Measurements from ENCODE around the gene CLIC5.
A peak's percentile ranks its signal among the peaks of the same experiment; 100 is the strongest.

CLIC5 gene

DNA sequence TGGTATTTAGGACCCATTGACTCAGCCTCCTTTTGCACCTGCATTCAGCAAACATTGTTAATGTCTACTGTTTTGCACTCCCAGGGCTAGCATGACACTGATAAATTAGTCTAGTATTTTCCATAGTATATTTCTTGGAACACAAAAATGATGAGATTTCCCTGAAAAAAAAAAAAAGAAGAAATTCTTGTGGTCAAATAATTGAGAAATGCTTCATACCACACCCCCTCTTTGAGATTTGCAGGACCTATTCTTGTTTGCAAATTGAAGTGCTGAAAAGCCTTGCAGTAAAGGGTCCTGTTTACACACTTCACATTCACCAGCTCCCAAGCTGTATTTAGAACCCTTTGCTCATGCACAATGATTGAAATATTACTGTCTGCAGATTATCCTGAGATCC, 36.3 kb upstream of the CLIC5 start:
- Histone ChIP-seq H3K36me3 (ENCODE audit: control insufficient read depth in 1 of 2, insufficient read depth in 2 of 2, low read length in 2 of 2) (no peaks in the 10 kb centered on the region), H3K4me3 (ENCODE audit: low read depth in 1 of 2, low read length in 2 of 2) (no peak overlapping the region), H3K9me3 (ENCODE audit: control insufficient read depth in 1 of 2, low read length in 2 of 2) (no peaks in the 10 kb centered on the region), H3K27ac (ENCODE audit: low read length) (no peak overlapping the region), H3K4me1 (ENCODE audit: control insufficient read depth in 1 of 2, insufficient read depth in 2 of 2, low read length in 2 of 2) (no peaks in the 10 kb centered on the region), H3K27me3 (ENCODE audit: low read depth, low read length) (no peaks in the 10 kb centered on the region)

DNA sequence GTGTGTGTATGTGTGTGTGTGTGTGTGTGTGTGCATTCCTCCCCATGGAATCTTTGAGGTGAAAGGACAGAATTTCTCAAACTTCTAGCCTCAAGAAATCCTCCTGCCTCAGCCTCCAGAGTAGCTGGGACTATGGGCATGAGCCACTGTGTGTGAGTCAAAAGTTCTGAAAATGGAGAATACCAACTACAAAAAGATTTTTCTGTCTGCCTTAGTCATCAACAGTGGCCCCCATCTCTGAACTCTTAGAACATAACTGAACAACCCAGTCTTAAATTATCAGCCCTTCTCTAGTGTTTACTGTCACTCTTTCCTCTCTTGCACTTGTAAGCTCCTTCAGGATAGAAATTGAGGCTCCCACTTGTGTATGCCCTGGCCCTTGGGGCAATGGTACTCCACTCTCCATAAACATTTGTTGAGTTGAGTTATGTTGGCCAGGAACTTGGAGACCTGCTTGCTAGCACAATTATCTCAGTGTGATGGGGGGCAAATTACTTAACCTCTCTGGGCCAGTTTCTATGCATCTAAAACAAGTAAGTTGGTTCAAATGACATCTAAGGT, 35.3 kb upstream of the CLIC5 start:
- Histone ChIP-seq H3K4me3 (ENCODE audit: low read depth in 1 of 2, low read length in 2 of 2) (no peak overlapping the region), H3K36me3 (ENCODE audit: control insufficient read depth in 1 of 2, insufficient read depth in 2 of 2, low read length in 2 of 2) (no peaks in the 10 kb centered on the region), H3K27me3 (ENCODE audit: low read depth, low read length) (no peaks in the 10 kb centered on the region), H3K9me3 (ENCODE audit: control insufficient read depth in 1 of 2, low read length in 2 of 2) (no peaks in the 10 kb centered on the region), H3K27ac (ENCODE audit: low read length) (no peak overlapping the region), H3K4me1 (ENCODE audit: control insufficient read depth in 1 of 2, insufficient read depth in 2 of 2, low read length in 2 of 2) (no peaks in the 10 kb centered on the region)

DNA sequence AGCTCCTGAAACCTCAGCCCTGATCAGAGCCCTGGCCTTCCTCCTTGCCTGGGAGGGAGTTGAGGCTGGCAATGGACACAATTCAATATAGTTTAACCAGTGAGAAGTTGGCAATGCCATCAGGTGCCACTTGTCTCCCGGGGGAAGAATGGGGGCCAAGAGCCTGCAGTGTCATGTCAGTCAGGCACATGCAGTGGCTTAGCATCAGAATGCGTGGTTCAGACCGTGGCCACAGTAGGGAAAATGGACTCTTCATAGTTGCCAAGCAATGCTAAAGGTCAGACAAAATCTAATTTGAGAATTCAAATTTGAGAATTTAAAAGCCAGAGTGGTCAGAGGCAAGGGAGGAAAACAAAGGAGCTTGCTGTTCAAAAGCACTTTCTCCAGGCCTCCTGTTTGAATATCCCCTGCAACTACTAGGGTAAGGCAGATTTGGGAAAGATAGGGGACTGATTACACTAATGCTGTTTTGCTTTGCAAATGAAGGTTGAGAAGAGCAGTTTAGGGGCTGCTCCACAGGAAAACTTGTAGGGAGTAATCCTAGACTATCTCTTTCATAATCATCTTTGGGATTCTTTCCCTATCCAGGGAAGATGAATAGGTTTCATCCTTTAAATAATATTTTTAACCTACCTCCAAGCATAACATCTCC, 33.1 kb upstream of the CLIC5 start:
- Histone ChIP-seq H3K36me3 (ENCODE audit: control insufficient read depth in 1 of 2, insufficient read depth in 2 of 2, low read length in 2 of 2) (no peaks in the 10 kb centered on the region), H3K27ac (ENCODE audit: low read length) (no peak overlapping the region), H3K9me3 (ENCODE audit: control insufficient read depth in 1 of 2, low read length in 2 of 2) (no peaks in the 10 kb centered on the region), H3K27me3 (ENCODE audit: low read depth, low read length) (no peaks in the 10 kb centered on the region), H3K4me3 (ENCODE audit: low read depth in 1 of 2, low read length in 2 of 2) (no peak overlapping the region), H3K4me1 (ENCODE audit: control insufficient read depth in 1 of 2, insufficient read depth in 2 of 2, low read length in 2 of 2) (no peaks in the 10 kb centered on the region)

DNA sequence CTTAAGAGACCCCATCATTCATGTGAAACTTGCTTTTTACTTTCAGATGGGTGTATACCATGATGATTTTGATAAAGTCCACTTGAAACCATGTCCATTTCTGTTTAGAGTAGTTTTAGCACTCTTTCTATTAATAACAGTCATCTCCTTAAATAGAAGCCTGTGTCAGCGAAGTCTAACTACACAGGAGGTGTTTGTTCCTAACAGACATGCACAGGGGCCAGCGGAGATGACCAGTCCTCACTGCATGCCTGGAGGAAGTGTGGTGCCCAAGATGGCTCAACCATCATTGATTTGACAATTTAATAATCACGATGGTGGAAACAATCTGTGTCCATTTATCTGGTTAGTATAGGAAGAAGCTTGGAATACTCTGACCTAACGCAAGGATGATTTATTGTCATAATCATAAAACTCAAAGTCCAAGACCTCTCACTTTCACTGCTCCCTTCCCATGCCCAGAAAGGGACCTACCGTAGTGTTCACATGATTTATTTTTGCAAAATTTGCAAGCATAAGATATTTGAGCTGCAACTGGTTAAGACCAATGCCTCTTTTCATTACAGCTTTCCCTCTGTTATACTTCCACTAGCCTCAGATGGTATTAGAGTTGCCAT, 31.0 kb upstream of the CLIC5 start:
- H3K36me3 ChIP-seq (ENCODE audit: control insufficient read depth in 1 of 2, insufficient read depth in 2 of 2, low read length in 2 of 2), result no peaks in the 10 kb centered on the region
- no peaks in the 10 kb centered on the region for H3K4me1 ChIP-seq (ENCODE audit: control insufficient read depth in 1 of 2, insufficient read depth in 2 of 2, low read length in 2 of 2)
- H3K27ac ChIP-seq (ENCODE audit: low read length), result no peak overlapping the region
- H3K9me3 ChIP-seq (ENCODE audit: control insufficient read depth in 1 of 2, low read length in 2 of 2), result no peaks in the 10 kb centered on the region
- no peak overlapping the region for H3K4me3 ChIP-seq (ENCODE audit: low read depth in 1 of 2, low read length in 2 of 2)
- no peaks in the 10 kb centered on the region for H3K27me3 ChIP-seq (ENCODE audit: low read depth, low read length)

DNA sequence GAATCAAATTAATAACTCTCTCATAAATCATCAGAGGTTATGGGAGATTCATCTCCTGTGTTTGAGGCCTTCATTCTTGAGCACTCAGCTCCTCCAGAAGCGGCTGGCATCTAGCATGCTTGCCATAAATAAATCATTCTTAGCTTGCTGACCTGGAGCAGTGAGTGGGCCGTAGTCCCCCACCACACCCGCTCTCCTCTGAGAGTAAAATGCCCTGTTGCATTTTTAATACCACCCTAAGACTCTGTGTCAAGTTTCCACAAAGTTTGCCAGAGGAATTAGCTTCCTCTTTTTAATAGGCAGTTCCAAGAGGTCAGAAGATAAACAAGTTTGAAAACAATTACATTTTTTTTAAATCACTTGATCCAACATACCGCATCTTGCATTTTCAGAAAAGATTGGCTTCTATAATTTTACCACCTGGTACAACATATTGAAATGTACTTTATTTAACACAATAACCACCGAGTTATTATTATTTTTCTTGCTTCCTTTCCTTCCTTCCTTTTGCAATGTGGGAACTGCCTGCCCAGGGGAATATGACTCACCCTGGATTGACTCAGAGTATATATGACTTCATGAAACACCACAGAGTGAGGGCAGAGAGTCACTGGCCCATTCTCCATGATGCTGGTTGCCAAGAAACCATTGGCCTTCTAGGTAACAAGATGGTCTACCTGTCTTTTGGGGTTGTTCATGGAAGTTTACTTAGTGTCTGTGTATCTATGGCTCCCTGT, 29.4 kb upstream of the CLIC5 start:
- H3K4me1 ChIP-seq (ENCODE audit: control insufficient read depth in 1 of 2, insufficient read depth in 2 of 2, low read length in 2 of 2), result no peaks in the 10 kb centered on the region
- H3K27ac ChIP-seq (ENCODE audit: low read length), result peak overlapping the region; percentile 35
- no peak overlapping the region for H3K4me3 ChIP-seq (ENCODE audit: low read depth in 1 of 2, low read length in 2 of 2)
- no peaks in the 10 kb centered on the region for H3K9me3 ChIP-seq (ENCODE audit: control insufficient read depth in 1 of 2, low read length in 2 of 2)
- H3K36me3 ChIP-seq (ENCODE audit: control insufficient read depth in 1 of 2, insufficient read depth in 2 of 2, low read length in 2 of 2), result no peaks in the 10 kb centered on the region
- no peaks in the 10 kb centered on the region for H3K27me3 ChIP-seq (ENCODE audit: low read depth, low read length)

DNA sequence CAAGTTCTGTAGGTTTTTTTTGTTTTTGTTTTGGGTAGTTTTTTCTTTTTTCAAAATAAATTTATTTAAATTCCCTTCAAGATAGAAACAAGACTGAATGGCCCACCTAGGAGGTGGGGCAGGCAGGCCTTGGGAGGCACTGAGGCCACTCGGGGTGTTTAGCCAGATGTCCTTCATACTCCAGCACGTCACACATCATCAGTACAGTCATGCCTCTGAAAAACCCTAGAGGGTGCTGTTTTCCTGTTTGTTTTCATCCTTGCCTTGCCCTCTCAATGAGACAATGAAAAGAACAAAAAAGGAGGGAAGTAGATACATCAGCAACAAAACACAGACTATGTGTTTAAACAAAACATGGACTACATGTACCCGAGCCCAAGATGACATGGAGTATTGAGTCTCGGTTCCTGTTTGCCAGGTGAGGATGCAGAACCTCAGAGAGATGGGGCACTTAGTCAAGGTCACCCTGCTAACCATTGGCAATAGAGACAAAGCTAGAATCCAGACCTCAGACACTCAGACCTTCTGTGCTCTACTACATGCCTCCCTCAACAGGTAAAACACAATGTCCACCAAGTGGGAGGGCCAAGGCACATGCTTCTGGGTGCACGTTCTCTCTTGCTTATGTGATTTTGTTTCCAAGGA, 26.8 kb upstream of the CLIC5 start:
- no peak overlapping the region for H3K27ac ChIP-seq (ENCODE audit: low read length)

DNA sequence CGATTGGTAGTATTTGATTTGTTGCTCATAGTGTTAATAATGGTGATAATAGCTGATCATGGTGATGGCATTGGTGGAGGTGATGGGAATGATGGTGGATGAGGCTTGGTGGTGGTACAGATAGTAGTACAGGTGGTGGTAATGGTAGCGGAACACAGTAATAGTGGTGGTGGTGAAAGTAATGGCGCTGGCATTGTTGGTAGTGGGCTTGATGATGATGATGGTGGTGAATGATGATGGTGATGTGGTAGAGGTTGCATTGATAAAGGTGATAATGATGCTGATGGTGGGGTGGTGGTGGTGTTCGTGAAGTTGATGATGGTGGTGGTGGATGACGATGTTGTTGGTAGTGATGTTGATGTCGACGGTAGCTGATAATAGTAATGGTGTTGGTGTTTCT, 24.6 kb upstream of the CLIC5 start:
- Histone ChIP-seq H3K4me3 (ENCODE audit: low read depth in 1 of 2, low read length in 2 of 2) (no peak overlapping the region), H3K27ac (ENCODE audit: low read length) (no peak overlapping the region), H3K4me1 (ENCODE audit: control insufficient read depth in 1 of 2, insufficient read depth in 2 of 2, low read length in 2 of 2) (no peaks in the 10 kb centered on the region), H3K9me3 (ENCODE audit: control insufficient read depth in 1 of 2, low read length in 2 of 2) (no peaks in the 10 kb centered on the region), H3K27me3 (ENCODE audit: low read depth, low read length) (no peaks in the 10 kb centered on the region), H3K36me3 (ENCODE audit: control insufficient read depth in 1 of 2, insufficient read depth in 2 of 2, low read length in 2 of 2) (no peaks in the 10 kb centered on the region)

More for the DNA sequence above, 26.8 kb upstream of the CLIC5 start:
- H3K9me3 ChIP-seq (ENCODE audit: control insufficient read depth in 1 of 2, low read length in 2 of 2), result no peaks in the 10 kb centered on the region
- H3K4me3 ChIP-seq (ENCODE audit: low read depth in 1 of 2, low read length in 2 of 2), result no peak overlapping the region
- H3K4me1 ChIP-seq (ENCODE audit: control insufficient read depth in 1 of 2, insufficient read depth in 2 of 2, low read length in 2 of 2), result no peaks in the 10 kb centered on the region
- no peaks in the 10 kb centered on the region for H3K27me3 ChIP-seq (ENCODE audit: low read depth, low read length)
- no peaks in the 10 kb centered on the region for H3K36me3 ChIP-seq (ENCODE audit: control insufficient read depth in 1 of 2, insufficient read depth in 2 of 2, low read length in 2 of 2)

DNA sequence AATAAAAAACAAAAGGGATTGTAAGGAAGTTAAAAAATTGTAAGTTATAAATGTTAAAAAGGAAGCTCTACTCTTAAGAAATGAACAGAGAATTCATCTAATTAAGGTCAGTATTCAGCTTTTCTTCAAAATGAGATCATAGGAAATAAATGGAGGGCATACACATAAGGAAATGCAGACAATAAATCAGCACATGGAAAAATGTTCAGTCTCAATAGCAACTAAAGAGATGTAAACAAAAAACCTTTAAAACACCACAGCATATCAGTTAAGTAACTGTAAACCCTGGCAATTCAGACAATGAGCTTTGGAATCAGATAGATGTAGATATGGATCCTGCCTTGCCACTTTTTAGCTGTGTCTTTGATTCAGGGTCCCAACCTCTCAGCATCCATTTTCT, 24.0 kb upstream of the CLIC5 start:
- H3K27ac ChIP-seq (ENCODE audit: low read length), result no peak overlapping the region
- no peaks in the 10 kb centered on the region for H3K4me1 ChIP-seq (ENCODE audit: control insufficient read depth in 1 of 2, insufficient read depth in 2 of 2, low read length in 2 of 2)
- no peaks in the 10 kb centered on the region for H3K36me3 ChIP-seq (ENCODE audit: control insufficient read depth in 1 of 2, insufficient read depth in 2 of 2, low read length in 2 of 2)
- H3K9me3 ChIP-seq (ENCODE audit: control insufficient read depth in 1 of 2, low read length in 2 of 2), result no peaks in the 10 kb centered on the region
- no peaks in the 10 kb centered on the region for H3K27me3 ChIP-seq (ENCODE audit: low read depth, low read length)
- no peak overlapping the region for H3K4me3 ChIP-seq (ENCODE audit: low read depth in 1 of 2, low read length in 2 of 2)

DNA sequence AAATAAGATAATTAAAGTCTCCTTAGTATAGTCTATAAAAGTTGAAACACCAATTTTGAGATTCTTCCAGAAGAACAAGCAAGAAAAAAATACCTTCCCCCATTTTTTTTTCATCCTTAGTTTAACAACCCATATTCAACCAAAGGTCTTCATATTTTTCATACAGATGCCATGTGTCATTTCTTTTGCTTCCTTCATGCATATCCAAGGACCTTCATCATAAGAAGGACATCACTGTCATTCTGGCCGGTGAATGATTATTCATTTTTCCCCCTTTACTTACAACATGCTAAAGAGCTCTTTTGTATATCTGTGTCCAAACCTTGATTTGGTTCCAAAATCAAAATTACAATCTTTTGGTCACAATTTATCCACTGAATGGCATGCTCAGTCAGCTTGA, 21.3 kb upstream of the CLIC5 start:
- Histone ChIP-seq H3K4me1 (ENCODE audit: control insufficient read depth in 1 of 2, insufficient read depth in 2 of 2, low read length in 2 of 2) (no peaks in the 10 kb centered on the region), H3K36me3 (ENCODE audit: control insufficient read depth in 1 of 2, insufficient read depth in 2 of 2, low read length in 2 of 2) (no peaks in the 10 kb centered on the region), H3K4me3 (ENCODE audit: low read depth in 1 of 2, low read length in 2 of 2) (no peak overlapping the region), H3K27ac (ENCODE audit: low read length) (no peak overlapping the region), H3K9me3 (ENCODE audit: control insufficient read depth in 1 of 2, low read length in 2 of 2) (no peaks in the 10 kb centered on the region), H3K27me3 (ENCODE audit: low read depth, low read length) (no peaks in the 10 kb centered on the region)

DNA sequence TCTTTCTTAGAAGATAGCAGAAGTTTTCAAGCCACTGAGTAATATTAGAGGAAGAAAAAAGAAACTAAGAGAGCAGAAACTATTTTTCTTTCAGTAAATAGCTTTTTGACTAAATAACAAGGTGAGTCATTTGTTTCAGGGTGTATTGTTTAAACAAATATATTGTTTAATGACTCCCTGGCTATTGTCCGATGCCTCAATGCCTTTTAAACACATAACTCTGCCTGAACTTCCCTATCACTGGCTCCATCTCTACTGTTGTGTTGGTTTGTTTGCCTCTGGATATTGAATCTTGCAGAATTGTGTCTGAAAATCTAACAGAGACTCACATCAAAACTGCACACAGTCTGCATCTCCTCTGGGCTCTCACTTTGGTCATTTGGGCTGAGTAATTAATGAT, 19.6 kb upstream of the CLIC5 start:
- Histone ChIP-seq H3K4me1 (ENCODE audit: control insufficient read depth in 1 of 2, insufficient read depth in 2 of 2, low read length in 2 of 2) (no peaks in the 10 kb centered on the region), H3K4me3 (ENCODE audit: low read depth in 1 of 2, low read length in 2 of 2) (no peak overlapping the region), H3K27me3 (ENCODE audit: low read depth, low read length) (no peaks in the 10 kb centered on the region), H3K27ac (ENCODE audit: low read length) (no peak overlapping the region), H3K9me3 (ENCODE audit: control insufficient read depth in 1 of 2, low read length in 2 of 2) (no peaks in the 10 kb centered on the region), H3K36me3 (ENCODE audit: control insufficient read depth in 1 of 2, insufficient read depth in 2 of 2, low read length in 2 of 2) (no peaks in the 10 kb centered on the region)

All from muscle layer of duodenum (tissue), 2 donors.